Stimulated activated CD8-positive, alpha-beta memory T cell treated with anti-CD3 and anti-CD28 coated beads, Interleukin-15, amount 100 ng/mL, for 48 hours (primary cell): Measurements from ENCODE around the gene KCNG4.
A peak's percentile ranks its signal among the peaks of the same experiment; 100 is the strongest.
"Not testable (repeated sequence)": the region's sequence is repeated elsewhere in the genome, so short reads cannot be mapped to it uniquely, and the experiment has no call there.

ENCODE experiments used
- DNase-seq, 2 donors: peaks; one replicate each; pipeline ENCODE4 v3.0.0-alpha.2; 2020; ENCODE audit warnings: low read depth in 2 of 2

KCNG4 gene

DNA sequence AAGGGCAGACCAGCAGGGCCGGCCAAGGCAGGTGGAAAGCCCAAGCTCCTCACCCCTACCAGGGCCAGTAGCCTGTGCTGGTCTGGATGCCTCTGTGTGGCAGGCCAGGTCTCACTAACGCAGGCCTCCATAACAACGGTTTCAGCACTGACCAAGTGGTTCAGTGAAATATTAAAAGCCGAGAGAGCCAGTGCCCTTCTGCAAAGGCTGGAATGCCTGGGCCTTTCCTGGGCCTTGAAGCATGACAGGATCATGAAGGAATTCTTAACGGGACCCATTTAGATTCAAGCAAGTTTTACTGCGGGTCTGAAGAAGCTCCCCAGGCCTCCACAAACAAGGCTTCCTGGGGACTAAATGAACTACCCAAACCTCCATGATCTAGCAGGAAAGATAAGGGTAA, 32.6 kb downstream of the KCNG4 start:
- DNase-seq = no peak

DNA sequence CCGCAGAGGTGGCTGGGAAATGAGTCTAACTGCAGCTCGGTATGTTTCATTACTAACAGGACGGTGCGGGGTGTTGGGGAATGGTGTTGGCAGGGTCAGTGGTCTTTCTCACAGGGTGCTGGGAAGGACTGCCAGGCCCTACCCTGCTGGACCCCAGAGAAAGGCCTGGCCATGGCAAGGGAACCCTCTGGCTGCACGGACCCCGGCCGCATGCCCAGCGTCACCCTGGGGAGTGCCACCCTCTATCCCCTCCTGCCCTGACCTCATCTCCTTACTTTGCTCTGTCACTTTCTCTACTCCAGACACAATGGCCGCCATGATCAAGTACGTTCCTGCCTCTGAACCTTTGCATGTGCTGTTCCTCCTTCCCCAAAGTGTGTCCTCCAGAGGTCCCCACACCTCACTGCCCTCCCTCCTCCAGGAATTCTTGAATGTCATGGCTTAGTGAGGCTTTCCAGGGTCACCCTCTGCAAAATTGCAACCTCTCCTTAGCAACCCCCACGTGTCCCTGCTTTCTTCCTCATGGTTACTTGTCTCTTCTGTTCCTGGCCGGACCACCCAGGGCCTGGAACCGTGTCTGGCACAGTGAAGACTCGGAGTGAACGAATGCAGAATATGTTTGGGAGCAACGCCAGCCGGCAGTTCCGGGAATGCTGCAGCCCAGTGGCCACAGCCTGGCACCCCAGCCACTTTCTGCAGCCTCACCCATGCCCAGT, 33.7 kb downstream of the KCNG4 start:
- no peak for DNase-seq

DNA sequence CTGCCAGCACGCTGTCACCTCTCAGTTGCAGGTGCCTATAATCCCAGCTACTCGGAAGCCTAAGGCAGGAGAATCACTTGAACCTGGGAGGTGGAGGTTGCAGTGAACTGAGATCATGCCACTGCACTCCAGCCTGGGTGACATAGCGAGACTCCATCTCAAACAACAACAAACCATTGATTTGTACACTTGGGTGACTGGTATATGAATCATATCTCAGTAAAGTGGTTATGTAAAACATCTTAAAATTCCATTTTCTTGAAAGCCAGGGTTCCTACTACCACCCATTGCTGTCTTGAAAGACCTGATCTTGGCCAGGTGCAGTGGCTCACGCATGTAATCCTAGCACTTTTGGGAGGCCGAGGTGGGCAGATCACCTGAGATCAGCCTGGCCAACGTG, 34.7 kb downstream of the KCNG4 start:
- DNase-seq = not testable (repeated sequence)

DNA sequence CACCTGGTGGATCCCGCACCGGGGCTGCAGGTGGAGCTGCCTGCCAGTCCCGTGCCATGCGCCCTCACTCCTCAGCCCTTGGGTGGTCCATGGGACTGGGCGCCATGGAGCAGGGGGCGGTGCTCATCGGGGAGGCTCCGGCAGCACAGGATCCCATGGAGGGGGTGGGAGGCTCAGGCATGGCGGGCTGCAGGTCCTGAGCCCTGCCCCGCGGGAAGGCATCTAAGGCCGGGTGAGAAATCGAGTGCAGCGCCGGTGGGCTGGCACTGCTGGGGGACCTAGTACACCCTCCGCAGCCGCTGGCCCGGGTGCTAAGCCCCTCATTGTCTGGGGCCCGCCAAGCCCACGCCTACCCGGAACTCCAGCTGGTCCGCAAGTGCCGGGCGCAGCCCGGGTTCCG, 35.3 kb downstream of the KCNG4 start:
- DNase-seq = not testable (repeated sequence)

DNA sequence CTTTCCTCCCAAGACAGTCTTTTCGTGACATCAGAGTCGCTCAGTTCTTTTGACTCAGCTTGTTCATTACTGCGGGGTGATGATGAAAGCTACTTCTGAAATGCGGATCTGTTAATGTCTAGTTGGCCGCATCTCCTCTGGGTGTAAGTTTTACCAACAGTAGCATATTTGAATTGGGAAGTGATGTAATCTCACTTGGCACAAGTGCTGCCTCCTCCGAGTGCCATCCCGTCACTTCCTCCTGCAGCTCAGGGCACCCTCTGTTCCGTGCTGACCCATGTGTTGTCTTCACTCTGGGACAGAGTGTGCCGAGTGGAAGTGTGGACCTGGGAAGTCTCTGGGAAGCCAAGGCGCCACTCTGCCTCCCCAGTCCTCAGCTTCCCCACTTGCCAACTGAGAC, 40.0 kb downstream of the KCNG4 start:
- no peak for DNase-seq

DNA sequence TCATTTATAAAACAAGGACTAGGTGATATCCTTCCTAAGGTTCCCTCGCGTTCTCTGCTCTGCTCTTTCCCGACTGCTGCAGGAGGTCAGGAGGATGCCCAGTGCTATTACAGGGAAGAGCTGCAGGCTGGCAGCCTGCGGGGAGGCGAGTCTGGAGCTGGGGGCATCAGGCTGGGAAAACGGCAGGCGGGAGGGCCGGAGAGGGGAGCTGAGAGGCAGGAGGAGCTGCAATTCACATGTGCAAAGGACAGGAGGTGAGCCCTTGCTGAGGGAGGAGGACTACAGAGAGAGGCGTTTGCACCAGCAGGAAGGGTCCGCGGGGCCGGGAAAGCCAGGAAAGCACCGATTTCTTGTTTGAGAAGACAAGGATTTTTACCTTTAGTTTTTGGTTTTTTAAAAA, 40.7 kb downstream of the KCNG4 start:
- no peak for DNase-seq

DNA sequence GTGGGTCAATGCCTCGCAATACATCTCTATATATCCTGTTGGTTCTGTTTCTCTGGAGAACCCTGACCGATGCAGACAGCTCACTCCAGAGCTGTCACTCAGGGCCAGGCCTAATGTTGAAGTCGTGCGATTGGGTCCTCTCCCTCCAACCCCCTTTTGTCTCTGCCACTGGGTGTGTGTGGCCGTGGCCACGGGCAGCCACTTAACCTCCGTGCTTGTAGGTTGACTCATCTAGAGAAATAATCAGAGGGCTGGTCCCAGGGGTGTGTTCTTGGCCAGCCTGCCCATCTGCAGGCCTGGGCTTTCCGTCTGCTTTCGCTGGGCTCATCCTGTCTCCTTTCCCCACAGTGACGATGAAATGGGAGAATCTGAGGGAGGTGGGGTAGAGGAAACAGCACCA, 41.4 kb downstream of the KCNG4 start:
- DNase-seq = no peak

DNA sequence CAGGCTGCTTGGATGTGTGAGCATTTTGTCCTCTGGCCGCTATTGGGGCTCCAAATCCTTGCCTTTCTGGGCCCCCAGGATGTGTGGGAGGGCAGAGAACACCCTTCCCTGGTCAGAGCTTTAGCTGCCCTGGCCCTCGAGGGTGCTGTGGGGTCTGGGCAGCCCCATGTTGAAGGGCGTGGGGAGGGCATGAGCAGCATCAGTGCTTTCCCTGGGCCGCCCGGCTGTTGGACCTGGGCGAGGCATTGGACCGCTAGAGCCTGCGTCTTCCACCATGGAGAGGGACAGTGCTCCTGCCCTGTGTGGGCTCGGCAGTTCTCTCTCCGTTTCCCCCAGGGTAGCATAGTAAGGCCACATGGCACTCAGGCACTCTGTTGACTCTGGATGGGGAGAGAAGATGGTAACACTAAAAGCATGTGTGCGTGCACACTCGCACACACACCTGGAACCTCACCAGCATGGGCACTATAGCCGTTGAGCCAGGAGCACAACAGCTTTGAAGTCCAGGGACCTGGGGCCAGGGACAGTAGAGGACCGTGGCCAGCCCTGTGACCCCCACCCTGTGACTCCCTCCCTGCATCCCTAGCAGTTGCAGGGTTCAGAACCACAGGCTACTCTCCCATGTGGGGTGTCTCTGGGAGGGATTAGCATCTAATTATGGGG, 42.2 kb downstream of the KCNG4 start:
- DNase-seq = no peak

DNA sequence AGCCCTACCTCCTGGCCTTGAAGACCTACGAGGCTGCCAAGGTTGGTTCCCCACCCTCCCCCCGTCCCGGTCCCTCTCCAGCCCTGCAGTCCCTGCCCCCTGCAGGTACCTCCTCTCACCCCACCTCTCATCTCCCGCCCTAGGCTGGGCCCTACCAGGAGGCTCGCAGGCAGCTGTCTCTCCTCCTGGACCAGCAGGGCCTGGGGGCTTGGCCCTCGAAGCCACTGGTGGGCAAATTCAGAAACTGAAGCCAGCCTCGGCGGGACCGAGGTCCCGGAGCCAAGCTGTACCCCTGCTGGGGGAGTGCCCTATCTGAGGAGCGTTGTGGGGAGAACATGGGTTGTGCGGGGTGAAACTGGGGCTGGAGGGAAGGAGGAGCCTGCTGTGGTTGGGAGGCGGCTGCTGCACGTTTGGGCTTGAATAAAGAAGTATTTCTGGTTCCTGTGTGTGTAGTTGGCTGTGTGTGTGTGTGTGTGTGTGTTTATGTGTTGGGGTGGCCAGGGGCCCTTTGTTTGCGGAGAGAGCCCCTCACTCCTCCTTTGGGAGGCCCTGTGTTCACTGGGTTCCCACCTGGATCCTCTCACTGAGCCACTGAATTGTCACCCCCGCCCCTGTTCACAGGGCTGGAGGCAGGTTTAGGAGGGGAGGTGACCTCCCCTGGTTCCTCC, 43.0 kb downstream of the KCNG4 start:
- no peak for DNase-seq

DNA sequence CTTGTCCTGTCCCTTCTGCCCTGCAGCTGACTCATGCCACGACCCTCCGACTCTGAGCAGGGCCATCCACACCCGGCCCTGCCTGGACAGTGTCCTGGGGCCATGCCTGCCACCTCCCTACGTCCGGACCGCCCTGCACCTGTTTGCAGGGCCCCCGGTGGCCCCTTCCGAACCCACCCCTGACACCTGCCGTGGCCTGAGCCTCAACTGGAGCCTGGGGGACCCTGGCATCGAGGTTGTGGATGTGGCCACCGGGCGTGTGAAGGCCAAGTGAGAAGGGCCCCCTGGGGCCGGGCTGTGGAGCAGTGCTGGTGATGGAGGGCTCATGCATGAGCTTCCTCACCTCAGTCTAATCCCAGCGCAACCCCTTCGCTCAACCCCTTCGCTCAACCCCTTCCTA, 43.7 kb downstream of the KCNG4 start:
- DNase-seq = no peak

DNA sequence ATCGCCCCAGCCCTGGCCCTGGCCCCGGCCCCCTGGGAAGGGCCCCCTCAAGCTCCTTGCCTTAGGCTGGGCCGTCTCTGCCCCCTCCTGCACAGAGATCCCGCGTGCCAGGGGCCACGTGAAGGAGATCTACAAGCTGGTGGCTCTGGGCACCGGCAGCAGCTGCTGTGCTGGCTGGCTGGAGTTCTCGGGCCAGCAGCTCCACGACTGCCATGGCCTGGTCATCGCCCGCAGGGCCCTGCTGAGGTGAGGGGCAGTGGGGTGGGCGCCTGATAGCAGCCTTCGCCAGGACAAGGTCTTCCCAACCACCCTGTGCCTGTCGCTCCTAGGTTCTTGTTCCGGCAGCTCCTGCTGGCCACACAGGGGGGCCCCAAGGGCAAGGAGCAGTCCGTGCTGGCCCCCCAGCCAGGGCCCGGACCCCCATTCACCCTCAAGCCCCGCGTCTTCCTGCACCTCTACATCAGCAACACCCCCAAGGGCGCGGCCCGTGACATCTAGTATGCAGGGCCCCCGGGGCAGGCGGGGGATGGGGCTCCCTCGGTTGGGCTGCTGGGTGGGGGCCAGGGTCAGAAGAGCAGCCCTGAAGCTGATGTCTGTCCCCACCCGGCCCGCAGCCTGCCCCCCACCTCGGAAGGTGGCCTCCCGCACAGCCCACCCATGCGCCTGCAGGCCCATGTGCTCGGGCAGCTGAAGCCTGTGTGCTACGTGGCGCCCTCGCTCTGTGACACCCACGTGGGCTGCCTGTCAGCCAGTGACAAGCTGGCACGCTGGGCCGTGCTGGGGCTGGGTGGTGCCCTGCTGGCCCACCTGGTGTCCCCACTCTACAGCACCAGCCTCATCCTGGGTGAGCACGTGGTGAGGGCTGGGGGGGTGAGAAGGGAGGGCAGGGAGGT, 44.4 kb downstream of the KCNG4 start:
- DNase-seq = no peak

DNA sequence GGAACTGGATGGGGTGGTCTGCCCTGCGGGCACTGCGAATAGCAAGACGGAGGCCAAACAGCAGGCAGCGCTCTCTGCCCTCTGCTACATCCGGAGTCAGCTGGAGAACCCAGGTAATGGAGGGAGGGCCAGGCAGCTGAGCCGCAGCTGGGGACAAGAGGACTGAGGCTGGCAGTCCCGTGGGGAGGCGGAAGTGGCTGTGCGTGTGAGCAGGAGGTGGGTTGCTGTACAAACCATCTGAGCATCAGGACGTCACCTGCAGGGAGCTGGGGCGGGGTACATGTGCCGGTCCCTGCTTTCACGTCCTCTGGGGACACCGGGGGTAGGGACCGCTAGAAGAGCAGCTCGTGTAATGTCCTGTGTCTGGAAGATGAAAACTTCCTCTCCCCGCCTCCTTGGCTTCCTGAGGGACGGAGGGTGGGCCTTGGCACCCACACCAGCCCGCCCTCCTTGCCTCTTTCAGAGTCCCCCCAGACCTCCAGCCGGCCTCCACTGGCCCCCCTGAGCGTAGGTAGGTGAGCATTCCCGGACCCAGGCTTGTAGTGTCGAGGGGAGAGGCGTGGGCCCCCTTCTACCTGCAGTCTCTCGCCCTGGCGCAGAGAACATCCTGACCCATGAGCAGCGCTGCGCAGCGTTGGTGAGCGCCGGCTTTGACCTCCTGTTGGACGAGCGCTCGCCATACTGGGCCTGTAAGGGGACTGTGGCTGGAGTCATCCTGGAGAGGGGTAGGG, 45.2 kb downstream of the KCNG4 start:
- no peak for DNase-seq

DNA sequence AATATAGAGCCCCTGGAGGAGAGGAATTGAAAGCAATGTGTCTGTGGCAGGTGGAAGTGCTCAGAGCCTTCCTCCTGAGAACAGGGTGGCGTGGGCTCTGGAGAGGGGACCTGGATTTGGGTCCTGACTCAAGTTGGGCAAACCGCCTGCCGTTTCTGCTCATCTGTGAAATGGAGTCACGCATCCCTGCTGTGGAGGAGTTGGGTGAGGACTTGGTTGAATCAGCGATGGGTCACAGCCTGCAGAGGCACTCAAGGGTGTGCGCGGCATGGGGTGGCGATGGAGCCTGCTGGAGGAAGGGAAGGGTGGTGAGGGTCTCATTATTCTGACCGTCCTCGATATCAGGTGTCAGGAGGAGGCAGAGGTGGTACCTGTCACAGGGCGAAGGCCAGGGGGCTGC, 45.8 kb downstream of the KCNG4 start:
- no peak for DNase-seq

DNA sequence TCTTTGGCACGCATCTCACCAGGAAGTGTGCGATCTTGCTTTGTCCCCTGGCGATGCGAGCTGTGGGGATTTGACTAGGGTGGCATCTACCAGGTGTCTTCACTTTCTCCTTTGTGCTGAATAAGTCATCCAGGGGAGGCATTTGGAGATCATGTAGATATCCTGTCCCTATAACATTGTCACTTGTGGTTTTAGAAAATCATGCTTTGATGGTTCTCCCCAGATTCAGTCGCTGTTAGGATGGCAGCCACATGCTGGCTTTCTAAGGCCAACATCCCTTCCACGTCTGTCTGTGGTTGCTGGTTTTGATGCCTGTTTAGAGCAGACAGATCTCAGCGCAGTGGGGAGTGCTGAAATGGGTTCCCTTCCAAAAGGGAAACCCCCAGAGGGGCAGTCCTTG, 46.3 kb downstream of the KCNG4 start:
- no peak for DNase-seq

DNA sequence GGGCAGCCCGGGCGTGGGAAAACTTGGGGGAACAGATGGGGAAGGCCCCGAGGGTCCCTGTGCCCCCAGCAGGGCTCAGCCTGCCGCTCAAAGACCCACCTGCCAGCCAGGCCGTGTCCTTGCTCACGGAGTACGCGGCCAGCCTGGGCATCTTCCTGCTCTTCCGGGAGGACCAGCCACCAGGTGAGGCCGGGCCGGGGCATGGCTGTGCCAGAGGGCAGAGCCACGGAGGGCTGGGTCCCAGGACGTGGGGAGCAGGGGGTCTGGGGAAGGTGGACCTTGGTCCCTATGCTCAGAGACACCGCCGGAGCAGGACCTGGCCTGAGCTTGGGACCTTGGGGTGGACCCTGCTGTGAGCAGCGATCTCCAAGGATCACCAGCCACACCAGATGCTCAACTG, 48.3 kb downstream of the KCNG4 start:
- no peak for DNase-seq

DNA sequence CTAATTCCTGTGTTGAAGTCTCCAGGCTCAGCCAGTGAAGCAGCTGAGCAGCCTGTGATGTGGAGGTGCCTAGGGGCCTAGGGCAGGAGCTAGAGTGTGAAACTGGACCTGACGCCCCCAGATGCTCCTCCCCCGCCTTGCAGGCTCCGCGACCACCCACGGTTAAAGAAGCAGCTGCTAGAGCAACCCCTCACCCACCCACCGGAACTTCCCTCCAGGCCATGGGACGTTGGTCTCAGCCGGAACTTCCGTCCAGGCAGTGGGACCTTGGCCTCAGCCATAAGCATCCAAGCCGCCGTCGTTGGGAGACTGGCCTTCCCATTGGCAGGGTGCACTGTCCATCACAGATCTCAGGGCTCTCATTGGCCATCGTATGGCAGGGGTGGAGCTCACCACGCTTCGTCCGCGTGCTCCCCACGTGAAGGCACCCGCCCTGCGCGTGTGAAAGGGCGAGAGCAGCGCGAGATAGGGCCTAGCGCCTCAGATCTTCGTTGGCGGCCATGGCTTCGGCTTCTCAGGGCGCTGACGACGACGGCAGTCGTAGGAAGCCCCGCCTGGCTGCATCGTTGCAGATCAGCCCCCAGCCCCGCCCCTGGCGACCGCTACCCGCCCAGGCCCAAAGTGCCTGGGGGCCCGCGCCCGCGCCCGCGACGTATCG, 49.0 kb downstream of the KCNG4 start, which contains the start of gene ADAD2:
ADAD2 (plus strand) TSS at position 427 of the 658 bp plus-strand sequence; CDS start at position 501, 74 bp downstream.
- DNase-seq = no peak

DNA sequence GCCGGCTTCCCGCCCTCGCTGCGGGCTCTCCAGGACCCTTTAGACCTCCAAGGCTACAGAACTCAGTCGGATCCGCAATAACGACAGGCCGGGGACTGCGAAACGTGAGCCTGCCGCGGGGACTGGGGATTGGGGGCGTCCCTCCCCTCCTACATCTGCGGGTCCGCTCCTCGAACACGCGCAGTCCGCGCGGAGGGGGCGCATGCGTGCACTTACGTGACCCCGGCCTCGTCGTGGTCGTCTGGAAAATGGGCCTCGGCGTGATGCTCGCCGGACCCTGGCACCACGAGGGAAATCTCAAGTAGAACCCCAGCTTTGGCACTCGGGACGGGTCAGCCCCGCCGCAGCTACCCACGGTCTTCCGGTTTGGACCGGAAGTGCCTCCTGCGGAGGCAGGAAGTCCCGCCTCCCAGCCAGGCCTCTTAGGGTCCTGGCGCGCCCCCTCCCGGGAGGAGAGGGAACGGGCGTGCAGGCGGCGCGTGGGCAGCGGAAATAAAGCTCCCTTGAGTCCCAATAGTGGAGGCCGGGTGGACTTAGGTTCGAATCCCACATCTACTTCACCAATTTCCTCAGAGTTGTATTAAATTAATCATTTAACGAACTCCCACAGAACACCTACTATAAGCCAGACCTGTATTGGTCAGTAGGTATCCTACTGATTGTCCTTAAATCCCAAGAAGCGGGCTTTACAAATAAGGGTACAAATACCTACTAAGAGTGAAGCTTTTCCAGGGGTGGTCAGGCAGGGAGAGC, 53.0 kb downstream of the KCNG4 start, which contains the start of gene TAF1C:
TAF1C (minus strand) TSS at position 373 of the 753 bp plus-strand sequence. CDS start 2,069 bp downstream, outside the sequence.
- DNase-seq = peak; percentile 85 to 87

DNA sequence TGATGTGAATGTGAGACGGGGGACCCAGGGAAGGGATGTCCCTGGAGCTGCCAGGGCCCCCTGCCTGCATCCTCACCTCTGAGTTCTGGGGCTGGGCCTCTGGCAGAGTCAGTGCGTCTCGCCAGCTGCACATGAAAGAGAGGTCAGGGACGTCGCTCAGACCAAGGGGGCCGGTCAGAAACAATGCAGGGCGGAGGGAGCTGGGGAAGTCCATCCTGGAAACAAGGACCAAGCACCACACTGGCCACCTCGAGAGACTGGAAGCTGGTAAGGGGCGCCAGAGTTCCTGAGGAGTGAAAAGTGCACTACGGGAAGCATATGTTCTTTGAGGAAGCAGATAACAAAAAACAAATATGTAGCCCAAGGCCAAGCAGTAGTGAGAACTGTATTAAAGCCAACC, 55.0 kb downstream of the KCNG4 start:
- no peak for DNase-seq

DNA sequence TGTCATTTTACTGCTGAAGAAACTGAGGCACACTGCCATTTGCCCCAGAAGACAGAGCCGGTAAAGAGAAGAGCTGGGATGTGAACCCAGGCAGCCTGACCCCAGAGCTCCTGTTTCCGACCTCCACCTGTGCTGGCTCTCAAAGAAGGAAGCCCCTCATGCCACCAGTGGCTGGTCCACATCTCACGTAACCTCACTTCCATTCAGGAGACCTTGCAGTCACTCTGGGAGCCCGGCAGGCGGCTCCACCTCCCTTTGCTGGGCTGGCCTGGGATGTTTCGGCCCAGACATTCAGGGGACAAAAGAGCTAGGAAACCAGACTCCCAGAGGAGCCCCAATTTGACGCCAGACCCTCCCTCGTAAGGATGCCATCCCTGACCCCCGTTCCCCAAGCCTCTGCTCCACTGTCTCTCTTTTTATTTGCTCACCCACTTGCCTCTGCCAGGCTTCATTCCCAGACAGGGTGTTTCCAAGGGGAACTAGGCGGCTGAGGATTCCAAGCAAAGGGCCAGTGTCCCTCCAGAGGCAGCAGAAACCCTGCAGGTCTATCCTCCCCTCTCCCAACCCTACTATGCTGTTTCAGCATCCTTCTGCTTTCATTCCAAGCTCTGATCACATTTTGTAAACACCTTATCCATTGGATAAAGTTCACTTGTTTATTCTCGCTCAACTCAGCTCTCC, 55.8 kb downstream of the KCNG4 start:
- DNase-seq = no peak
